Measurements from ENCODE around the gene VEPH1.

DNA sequence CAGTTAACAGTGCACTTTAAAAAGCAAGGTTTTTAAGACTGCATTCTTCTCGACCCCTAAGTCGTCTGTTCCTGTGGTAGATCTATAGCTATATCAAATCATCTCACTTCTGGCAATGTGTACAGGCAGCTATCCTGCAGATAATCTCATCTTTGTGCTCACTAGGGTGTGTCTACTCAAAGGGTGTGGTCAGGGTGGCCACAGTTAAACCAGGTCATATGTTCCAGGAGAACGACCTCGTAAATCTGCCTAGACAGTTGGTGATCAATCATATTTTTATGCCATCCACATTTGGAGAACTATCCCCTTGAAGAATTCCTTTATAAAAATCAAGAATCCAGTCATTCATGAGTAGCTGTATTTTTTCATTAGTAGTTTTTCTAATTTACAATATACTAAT, 3.0 kb downstream of the VEPH1 start:
- TF ChIP-seq, protein P1, sequence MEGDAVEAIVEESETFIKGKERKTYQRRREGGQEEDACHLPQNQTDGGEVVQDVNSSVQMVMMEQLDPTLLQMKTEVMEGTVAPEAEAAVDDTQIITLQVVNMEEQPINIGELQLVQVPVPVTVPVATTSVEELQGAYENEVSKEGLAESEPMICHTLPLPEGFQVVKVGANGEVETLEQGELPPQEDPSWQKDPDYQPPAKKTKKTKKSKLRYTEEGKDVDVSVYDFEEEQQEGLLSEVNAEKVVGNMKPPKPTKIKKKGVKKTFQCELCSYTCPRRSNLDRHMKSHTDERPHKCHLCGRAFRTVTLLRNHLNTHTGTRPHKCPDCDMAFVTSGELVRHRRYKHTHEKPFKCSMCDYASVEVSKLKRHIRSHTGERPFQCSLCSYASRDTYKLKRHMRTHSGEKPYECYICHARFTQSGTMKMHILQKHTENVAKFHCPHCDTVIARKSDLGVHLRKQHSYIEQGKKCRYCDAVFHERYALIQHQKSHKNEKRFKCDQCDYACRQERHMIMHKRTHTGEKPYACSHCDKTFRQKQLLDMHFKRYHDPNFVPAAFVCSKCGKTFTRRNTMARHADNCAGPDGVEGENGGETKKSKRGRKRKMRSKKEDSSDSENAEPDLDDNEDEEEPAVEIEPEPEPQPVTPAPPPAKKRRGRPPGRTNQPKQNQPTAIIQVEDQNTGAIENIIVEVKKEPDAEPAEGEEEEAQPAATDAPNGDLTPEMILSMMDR (IDR thresholded peaks at IDR 0.05), result no peak
- TF ChIP-seq POLR2A (IDR thresholded peaks at IDR 0.05) (no peak), EP300 (IDR thresholded peaks at IDR 0.05) (no peak)

Data from tibial nerve (tissue), 4 donors.